SK-N-SH treated with all-trans-retinoic acid at 6 μM for 48 hours (cell line): ENCODE data around the gene ASF1A.
"Not testable (repeated sequence)": the region's sequence is repeated elsewhere in the genome, so short reads cannot be mapped to it uniquely, and the experiment has no call there.

ENCODE experiments used
- ATAC-seq: fragments of 200-7000 bp; cut with Tn5 transposase; 3 replicates; pipeline ENCODE4 v1.9.1; 2020; ENCODE audit warnings: mild to moderate bottlenecking, moderate library complexity
- BACH2 ChIP-seq: fragments of 250-450 bp; sonication (Bioruptor Pico); IDR thresholded peaks from 2 replicates; pipeline ENCODE4 v1.9.0; 2021; ENCODE audit warnings: mild to moderate bottlenecking, borderline replicate concordance
- CREB5 ChIP-seq: fragments of 250-450 bp; sonication (Bioruptor Pico); IDR thresholded peaks from 2 replicates; pipeline ENCODE4 v1.5.1; 2020; ENCODE audit warnings: low read depth, mild to moderate bottlenecking, moderate library complexity
- CSDC2 ChIP-seq: fragments of 250-450 bp; sonication (Bioruptor Pico); IDR thresholded peaks from 2 replicates; pipeline ENCODE4 v1.5.0; 2020; ENCODE audit warnings: mild to moderate bottlenecking, moderate library complexity
- CSRNP3 ChIP-seq: fragments of 250-450 bp; sonication (Bioruptor Pico); IDR thresholded peaks from 2 replicates; pipeline ENCODE4 v1.5.1; 2021; ENCODE audit warnings: mild to moderate bottlenecking, moderate library complexity
- ESRRG ChIP-seq: fragments of 250-450 bp; sonication (Bioruptor Pico); IDR thresholded peaks from 2 replicates; pipeline ENCODE4 v1.6.1; 2021; ENCODE audit warnings: mild to moderate bottlenecking
- GLIS3 ChIP-seq: fragments of 250-450 bp; sonication (Bioruptor Pico); IDR thresholded peaks from 2 replicates; pipeline ENCODE4 v1.5.0; 2020; ENCODE audit warnings: mild to moderate bottlenecking, moderate library complexity
- ISL1 ChIP-seq: fragments of 250-450 bp; sonication (Bioruptor Pico); IDR thresholded peaks from 2 replicates; pipeline ENCODE4 v2.1.2; 2022; ENCODE audit warnings: mild to moderate bottlenecking, moderate library complexity
- OSR1 ChIP-seq: fragments of 250-450 bp; sonication (Bioruptor Pico); IDR thresholded peaks from 2 replicates; pipeline ENCODE4 v1.8.0; 2022; ENCODE audit warnings: moderate library complexity, mild to moderate bottlenecking, inconsistent platforms
- PATZ1 ChIP-seq: fragments of 250-450 bp; sonication (Bioruptor Pico); IDR thresholded peaks from 2 replicates; pipeline ENCODE4 v1.8.0; 2020; ENCODE audit warnings: mild to moderate bottlenecking, moderate library complexity, borderline replicate concordance
- POU6F1 ChIP-seq: fragments of 250-450 bp; sonication (Bioruptor Pico); IDR thresholded peaks from 2 replicates; pipeline ENCODE4 v1.8.0; 2021; ENCODE audit warnings: low read depth, mild to moderate bottlenecking, moderate library complexity, borderline replicate concordance
- PPARA ChIP-seq: fragments of 250-450 bp; sonication (Bioruptor Pico); IDR thresholded peaks from 2 replicates; pipeline ENCODE4 v1.5.0; 2020; ENCODE audit warnings: mild to moderate bottlenecking, borderline replicate concordance
- RARB ChIP-seq: fragments of 250-450 bp; sonication (Bioruptor Pico); IDR thresholded peaks from 2 replicates; pipeline ENCODE4 v1.8.0; 2021; ENCODE audit warnings: mild to moderate bottlenecking, moderate library complexity
- SNAI2 ChIP-seq: fragments of 250-450 bp; sonication (Bioruptor Pico); IDR thresholded peaks from 2 replicates; pipeline ENCODE4 v1.5.0; 2020; ENCODE audit warnings: mild to moderate bottlenecking, moderate library complexity
- TOX ChIP-seq: fragments of 250-450 bp; sonication (Bioruptor Pico); IDR thresholded peaks from 2 replicates; pipeline ENCODE4 v1.8.0; 2021; ENCODE audit warnings: mild to moderate bottlenecking, moderate library complexity, borderline replicate concordance
- TSHZ2 ChIP-seq: fragments of 250-450 bp; sonication (Bioruptor Pico); IDR thresholded peaks from 2 replicates; pipeline ENCODE4 v1.5.0; 2020; ENCODE audit warnings: mild to moderate bottlenecking, moderate library complexity
- ZFP3 ChIP-seq: fragments of 250-450 bp; sonication (Bioruptor Pico); IDR thresholded peaks from 2 replicates; pipeline ENCODE4 v1.5.0; 2020; ENCODE audit warnings: mild to moderate bottlenecking, moderate library complexity
- ZFP30 ChIP-seq: fragments of 450-650 bp; formaldehyde crosslinking; IDR thresholded peaks from 2 replicates; pipeline ENCODE4 v1.5.0; 2022; ENCODE audit warnings: mild to moderate bottlenecking, moderate library complexity
- ZNF565 ChIP-seq: fragments of 450-650 bp; formaldehyde crosslinking; conservative IDR thresholded peaks from 2 replicates; pipeline ENCODE4 v1.5.0; 2020; ENCODE audit warnings: low read depth, mild to moderate bottlenecking, moderate library complexity
- ZNF70 ChIP-seq: fragments of 450-650 bp; formaldehyde crosslinking; IDR thresholded peaks from 2 replicates; pipeline ENCODE4 v1.5.0; 2020; ENCODE audit warnings: mild to moderate bottlenecking, moderate library complexity
- ZNF8 ChIP-seq: fragments of 450-650 bp; formaldehyde crosslinking; IDR thresholded peaks from 2 replicates; pipeline ENCODE4 v1.5.0; 2020; ENCODE audit warnings: mild to moderate bottlenecking, moderate library complexity

Gene ASF1A

GRCh38 chr6:118865100-118865391 is 28.9 kb upstream of the ASF1A start:
- TF ChIP-seq SNAI2 (CRISPR knock-in tag) (no peak), ZNF70 (CRISPR knock-in tag) (no peak), RARB (CRISPR knock-in tag) (no peak), ZNF565 (CRISPR knock-in tag) (no peak), CSDC2 (no peak), PATZ1 (no peak), ISL1 (CRISPR knock-in tag) (no peak), CREB5 (CRISPR knock-in tag) (no peak), TSHZ2 (no peak), OSR1 (no peak), ESRRG (CRISPR knock-in tag) (no peak)
- ATAC-seq = no peak

GRCh38 chr6:118867181-118867580 is 26.8 kb upstream of the ASF1A start:
- TF ChIP-seq SNAI2 (CRISPR knock-in tag) (no peak), TOX (CRISPR knock-in tag) (no peak), PPARA (CRISPR knock-in tag) (no peak), ZNF565 (CRISPR knock-in tag) (no peak), ZFP30 (no peak), CSRNP3 (CRISPR knock-in tag) (no peak), BACH2 (CRISPR knock-in tag) (no peak), ZFP3 (CRISPR knock-in tag) (no peak), CSDC2 (no peak), ZNF8 (CRISPR knock-in tag) (no peak), ZNF70 (CRISPR knock-in tag) (no peak), POU6F1 (CRISPR knock-in tag) (no peak), RARB (CRISPR knock-in tag) (no peak), OSR1 (no peak)
- no peak for ATAC-seq

GRCh38 chr6:118868901-118869300 is 25.1 kb upstream of the ASF1A start:
- not testable (repeated sequence) for ATAC-seq

- no peak for TF ChIP-seq POU6F1 (CRISPR knock-in tag)
- no peak for TF ChIP-seq ZNF8 (CRISPR knock-in tag)
- TF ChIP-seq ISL1 (CRISPR knock-in tag) = no peak
- no peak for TF ChIP-seq ZFP30
- no peak for TF ChIP-seq SNAI2 (CRISPR knock-in tag)
- no peak for TF ChIP-seq ZFP3 (CRISPR knock-in tag)
- TF ChIP-seq GLIS3 = no peak
- TF ChIP-seq PATZ1 = no peak
- no peak for TF ChIP-seq BACH2 (CRISPR knock-in tag)
- TF ChIP-seq, all 23 proteins: peak for 0
- no peak for ATAC-seq
Measured at GRCh38 chr6:118869350-118869749, 24.6 kb upstream of the ASF1A start.
